ENCODE data around the gene TGFBR2.
"Not testable (repeated sequence)": the region's sequence is repeated elsewhere in the genome, so short reads cannot be mapped to it uniquely, and the experiment has no call there.

The TGFBR2 gene

GRCh38 chr3:30667280-30667651 is 60.9 kb downstream of the TGFBR2 start:
- no peaks in the 10 kb centered on the region for H3K36me3 ChIP-seq (ENCODE audit: control insufficient read depth, insufficient read depth, low read length)
- no peaks in the 10 kb centered on the region for H3K27me3 ChIP-seq (ENCODE audit: control insufficient read depth, insufficient read depth, low read length)
- H3K9me3 ChIP-seq (ENCODE audit: control insufficient read depth, low read length), result no peaks in the 10 kb centered on the region
- no peak overlapping the region for H3K4me3 ChIP-seq (ENCODE audit: low read length)
- peaks cover 7% of the 10 kb centered on the region for H3K4me1 ChIP-seq (ENCODE audit: control insufficient read depth, insufficient read depth, low read length)
- H3K9ac ChIP-seq (ENCODE audit: low read length), result no peak overlapping the region

- H3K27me3 ChIP-seq (ENCODE audit: control insufficient read depth, insufficient read depth, low read length), result no peaks in the 10 kb centered on the region
- no peak overlapping the region for H3K4me3 ChIP-seq (ENCODE audit: low read length)
- peaks cover 7% of the 10 kb centered on the region for H3K4me1 ChIP-seq (ENCODE audit: control insufficient read depth, insufficient read depth, low read length)
- no peaks in the 10 kb centered on the region for H3K9me3 ChIP-seq (ENCODE audit: control insufficient read depth, low read length)
- H3K9ac ChIP-seq (ENCODE audit: low read length), result no peak overlapping the region
- H3K36me3 ChIP-seq (ENCODE audit: control insufficient read depth, insufficient read depth, low read length), result no peaks in the 10 kb centered on the region
Observed at GRCh38 chr3:30668051-30668609, 61.7 kb downstream of the TGFBR2 start.

GRCh38 chr3:30669360-30669934 is 63.0 kb downstream of the TGFBR2 start:
- H3K36me3 ChIP-seq (ENCODE audit: control insufficient read depth, insufficient read depth, low read length); H3K27me3 ChIP-seq (ENCODE audit: control insufficient read depth, insufficient read depth, low read length); H3K9me3 ChIP-seq (ENCODE audit: control insufficient read depth, low read length): not testable (repeated sequence)

GRCh38 chr3:30670292-30670691 is 63.9 kb downstream of the TGFBR2 start:
- Histone ChIP-seq H3K4me3 (ENCODE audit: low read length) (no peak overlapping the region), H3K4me1 (ENCODE audit: control insufficient read depth, insufficient read depth, low read length) (peaks cover 7% of the 10 kb centered on the region), H3K9me3 (ENCODE audit: control insufficient read depth, low read length) (no peaks in the 10 kb centered on the region), H3K36me3 (ENCODE audit: control insufficient read depth, insufficient read depth, low read length) (peaks cover 4% of the 10 kb centered on the region), H3K9ac (ENCODE audit: low read length) (no peak overlapping the region), H3K27me3 (ENCODE audit: control insufficient read depth, insufficient read depth, low read length) (no peaks in the 10 kb centered on the region)

More at GRCh38 chr3:30669360-30669934, 63.0 kb downstream of the TGFBR2 start:
- not testable (repeated sequence) for H3K4me1 ChIP-seq (ENCODE audit: control insufficient read depth, insufficient read depth, low read length); H3K4me3 ChIP-seq (ENCODE audit: low read length); H3K9ac ChIP-seq (ENCODE audit: low read length)

- H3K36me3 ChIP-seq (ENCODE audit: control insufficient read depth, insufficient read depth, low read length), result peaks cover 4% of the 10 kb centered on the region
Observed at GRCh38 chr3:30671527-30672286, 65.3 kb downstream of the TGFBR2 start.

GRCh38 chr3:30672287-30672735 is 65.9 kb downstream of the TGFBR2 start:
- peaks cover 4% of the 10 kb centered on the region for H3K36me3 ChIP-seq (ENCODE audit: control insufficient read depth, insufficient read depth, low read length)
- no peaks in the 10 kb centered on the region for H3K9me3 ChIP-seq (ENCODE audit: control insufficient read depth, low read length)
- no peaks in the 10 kb centered on the region for H3K27me3 ChIP-seq (ENCODE audit: control insufficient read depth, insufficient read depth, low read length)
- H3K9ac ChIP-seq (ENCODE audit: low read length), result no peak overlapping the region
- H3K4me1 ChIP-seq (ENCODE audit: control insufficient read depth, insufficient read depth, low read length), result peaks cover under 1% of the 10 kb centered on the region
- no peak overlapping the region for H3K4me3 ChIP-seq (ENCODE audit: low read length)

More at GRCh38 chr3:30671527-30672286, 65.3 kb downstream of the TGFBR2 start:
- Histone ChIP-seq H3K4me3 (ENCODE audit: low read length) (no peak overlapping the region), H3K27me3 (ENCODE audit: control insufficient read depth, insufficient read depth, low read length) (no peaks in the 10 kb centered on the region), H3K9me3 (ENCODE audit: control insufficient read depth, low read length) (no peaks in the 10 kb centered on the region), H3K4me1 (ENCODE audit: control insufficient read depth, insufficient read depth, low read length) (peaks cover 6% of the 10 kb centered on the region), H3K9ac (ENCODE audit: low read length) (no peak overlapping the region)

- peaks cover 9% of the 10 kb centered on the region for H3K36me3 ChIP-seq (ENCODE audit: control insufficient read depth, insufficient read depth, low read length)
- H3K4me3 ChIP-seq (ENCODE audit: low read length), result no peak overlapping the region
- no peaks in the 10 kb centered on the region for H3K9me3 ChIP-seq (ENCODE audit: control insufficient read depth, low read length)
- H3K27me3 ChIP-seq (ENCODE audit: control insufficient read depth, insufficient read depth, low read length), result no peaks in the 10 kb centered on the region
- no peaks in the 10 kb centered on the region for H3K4me1 ChIP-seq (ENCODE audit: control insufficient read depth, insufficient read depth, low read length)
- no peak overlapping the region for H3K9ac ChIP-seq (ENCODE audit: low read length)
Observed at GRCh38 chr3:30672959-30673358, 66.6 kb downstream of the TGFBR2 start.

GRCh38 chr3:30673425-30674341 is 67.3 kb downstream of the TGFBR2 start:
- H3K9me3 ChIP-seq (ENCODE audit: control insufficient read depth, low read length), result no peaks in the 10 kb centered on the region
- H3K36me3 ChIP-seq (ENCODE audit: control insufficient read depth, insufficient read depth, low read length), result peaks cover 9% of the 10 kb centered on the region
- H3K4me3 ChIP-seq (ENCODE audit: low read length), result no peak overlapping the region
- H3K4me1 ChIP-seq (ENCODE audit: control insufficient read depth, insufficient read depth, low read length), result no peaks in the 10 kb centered on the region
- no peak overlapping the region for H3K9ac ChIP-seq (ENCODE audit: low read length)
- H3K27me3 ChIP-seq (ENCODE audit: control insufficient read depth, insufficient read depth, low read length), result no peaks in the 10 kb centered on the region

- H3K36me3 ChIP-seq (ENCODE audit: control insufficient read depth, insufficient read depth, low read length), result peaks cover 9% of the 10 kb centered on the region
- no peaks in the 10 kb centered on the region for H3K27me3 ChIP-seq (ENCODE audit: control insufficient read depth, insufficient read depth, low read length)
- no peak overlapping the region for H3K9ac ChIP-seq (ENCODE audit: low read length)
- no peak overlapping the region for H3K4me3 ChIP-seq (ENCODE audit: low read length)
- no peaks in the 10 kb centered on the region for H3K4me1 ChIP-seq (ENCODE audit: control insufficient read depth, insufficient read depth, low read length)
- H3K9me3 ChIP-seq (ENCODE audit: control insufficient read depth, low read length), result no peaks in the 10 kb centered on the region
Observed at GRCh38 chr3:30675006-30675405, 68.6 kb downstream of the TGFBR2 start.

GRCh38 chr3:30675774-30676173 is 69.4 kb downstream of the TGFBR2 start:
- H3K4me3 ChIP-seq (ENCODE audit: low read length), result no peak overlapping the region
- H3K27me3 ChIP-seq (ENCODE audit: control insufficient read depth, insufficient read depth, low read length), result no peaks in the 10 kb centered on the region
- H3K36me3 ChIP-seq (ENCODE audit: control insufficient read depth, insufficient read depth, low read length), result peaks cover 9% of the 10 kb centered on the region
- no peaks in the 10 kb centered on the region for H3K4me1 ChIP-seq (ENCODE audit: control insufficient read depth, insufficient read depth, low read length)
- H3K9ac ChIP-seq (ENCODE audit: low read length), result no peak overlapping the region
- no peaks in the 10 kb centered on the region for H3K9me3 ChIP-seq (ENCODE audit: control insufficient read depth, low read length)

GRCh38 chr3:30676424-30677346 is 70.3 kb downstream of the TGFBR2 start:
- H3K36me3 ChIP-seq (ENCODE audit: control insufficient read depth, insufficient read depth, low read length), result peaks cover 9% of the 10 kb centered on the region
- H3K4me1 ChIP-seq (ENCODE audit: control insufficient read depth, insufficient read depth, low read length), result no peaks in the 10 kb centered on the region

More at GRCh38 chr3:30676424-30677346, 70.3 kb downstream of the TGFBR2 start:
- Histone ChIP-seq H3K4me3 (ENCODE audit: low read length) (no peak overlapping the region), H3K9ac (ENCODE audit: low read length) (no peak overlapping the region), H3K9me3 (ENCODE audit: control insufficient read depth, low read length) (no peaks in the 10 kb centered on the region), H3K27me3 (ENCODE audit: control insufficient read depth, insufficient read depth, low read length) (no peaks in the 10 kb centered on the region)
